Neural progenitor cell (in vitro differentiated cells): ENCODE measurements around the gene CHRDL2. TPM values are rescaled to one million over a fixed set of nuclear protein-coding genes. Genes with fewer than 3 reads are reported as not detected.
A peak's percentile ranks its signal among the peaks of the same experiment; 100 is the strongest.

Experiments used
- DNase-seq: peaks from one replicate; pipeline ENCODE4 v3.0.0-alpha.2; 2016; ENCODE audit warnings: low spot score
- H2AFZ ChIP-seq: fragments of 200-600 bp; sonication (generic); replicated peaks from 2 replicates; pipeline ENCODE4 v1.6.1; 2016; ENCODE audit warnings: antibody characterized with exemption
- H3F3A ChIP-seq: fragments of 200-600 bp; sonication (generic); 2 replicates; pipeline ENCODE4 v1.6.1; 2016; ENCODE audit warnings: antibody characterized with exemption, low read depth
- H3K27ac ChIP-seq: fragments of 200-600 bp; sonication (generic); 2 replicates; pipeline ENCODE4 v1.5.1; 2016; ENCODE audit warnings: mild to moderate bottlenecking
- H3K27me3 ChIP-seq: fragments of 200-600 bp; sonication (generic); 2 replicates; pipeline ENCODE4 v1.6.1; 2016; ENCODE audit warnings: mild to moderate bottlenecking, moderate library complexity
- H3K36me3 ChIP-seq: fragments of 200-600 bp; sonication (generic); 2 replicates; pipeline ENCODE4 v1.5.1; 2016
- H3K4me1 ChIP-seq: fragments of 200-600 bp; sonication (generic); 2 replicates; pipeline ENCODE4 v1.6.1; 2016; ENCODE audit warnings: mixed run types
- H3K4me2 ChIP-seq: fragments of 200-600 bp; sonication (generic); 2 replicates; pipeline ENCODE4 v1.6.1; 2016
- H3K4me3 ChIP-seq: fragments of 200-600 bp; sonication (generic); 2 replicates; pipeline ENCODE4 v1.5.1; 2016
- H3K79me2 ChIP-seq: fragments of 200-600 bp; sonication (generic); 2 replicates; pipeline ENCODE4 v1.6.1; 2016; ENCODE audit warnings: low read depth
- H3K9ac ChIP-seq: fragments of 200-600 bp; sonication (generic); 2 replicates; pipeline ENCODE4 v1.6.1; 2016
- H3K9me3 ChIP-seq: fragments of 200-600 bp; sonication (generic); 2 replicates; pipeline ENCODE4 v1.5.1; 2016; ENCODE audit warnings: low read depth
- H4K20me1 ChIP-seq: fragments of 200-600 bp; sonication (generic); 2 replicates; pipeline ENCODE4 v1.6.1; 2016; ENCODE audit warnings: low read depth
- H3K27ac Mint-ChIP-seq: 3 replicates; pipeline ENCODE4 v1.8.0; 2021; ENCODE audit warnings: mixed read lengths
- H3K27me3 Mint-ChIP-seq: 2 replicates; pipeline ENCODE4 v1.8.0; 2022; ENCODE audit warnings: low read depth, mild to moderate bottlenecking, inconsistent platforms, moderate library complexity, mixed read lengths; ENCODE audit not compliant: insufficient read depth
- H3K36me3 Mint-ChIP-seq: 3 replicates; pipeline ENCODE4 v1.8.0; 2021; ENCODE audit warnings: mixed read lengths
- H3K4me1 Mint-ChIP-seq: 3 replicates; pipeline ENCODE4 v1.8.0; 2021; ENCODE audit warnings: mixed read lengths
- H3K4me3 Mint-ChIP-seq: 3 replicates; pipeline ENCODE4 v1.8.0; 2021; ENCODE audit warnings: mild to moderate bottlenecking, moderate library complexity, mixed read lengths
- H3K9me3 Mint-ChIP-seq: 3 replicates; pipeline ENCODE4 v1.8.0; 2020; ENCODE audit warnings: mixed read lengths
- CTCF ChIP-seq: fragments of 200-600 bp; sonication (generic); IDR thresholded peaks from 2 replicates; pipeline ENCODE4 v1.5.1; 2017; ENCODE audit warnings: antibody characterized with exemption, mild to moderate bottlenecking
- EZH2 ChIP-seq: fragments of 200-600 bp; sonication (generic); IDR thresholded peaks from 2 replicates; pipeline ENCODE4 v1.6.1; 2017; ENCODE audit warnings: antibody characterized with exemption, mild to moderate bottlenecking, moderate library complexity
- EZH2phosphoT487 ChIP-seq: fragments of 200-600 bp; sonication (generic); IDR thresholded peaks from 2 replicates; pipeline ENCODE4 v1.6.1; 2017; ENCODE audit warnings: antibody characterized with exemption
- total RNA-seq: library from RNA; depleted of rRNA; stranded (reverse); fragments of >200 nt; gene quantifications from 2 replicates; pipeline ENCODE4 v1.2.3, GENCODE V29; 2015; ENCODE audit warnings: low replicate concordance

CHRDL2 gene
- total RNA-seq, 1 donor from 2014 or later, result not detected

GRCh38 chr11:74713686-74714085 lies 17.5 kb downstream of the CHRDL2 start:
- Mint-ChIP-seq H3K9me3 (no peaks in the 10 kb centered on the region), H3K36me3 (no peaks in the 10 kb centered on the region), H3K27ac (peak overlapping the region; percentile 42), H3K4me1 (peaks cover 30% of the 10 kb centered on the region), H3K4me3 (no peak overlapping the region), H3K27me3 (peaks cover 12% of the 10 kb centered on the region)
- no peak overlapping the region for H2AFZ ChIP-seq
- H3K79me2 ChIP-seq, result no peaks in the 10 kb centered on the region
- H3K27me3 ChIP-seq, result no peaks in the 10 kb centered on the region
- TF ChIP-seq EZH2phosphoT487 (no peak), CTCF (no peak), EZH2 (no peak)
- no peak overlapping the region for H3K4me2 ChIP-seq
- H3K4me3 ChIP-seq, result no peak overlapping the region
- no peak for DNase-seq
- no peak overlapping the region for H3K9ac ChIP-seq
- no peak overlapping the region for H3K27ac ChIP-seq
- H4K20me1 ChIP-seq, result no peaks in the 10 kb centered on the region
- H3F3A ChIP-seq, result no peaks in the 10 kb centered on the region
- no peaks in the 10 kb centered on the region for H3K9me3 ChIP-seq
- H3K4me1 ChIP-seq, result peaks cover 25% of the 10 kb centered on the region
- no peaks in the 10 kb centered on the region for H3K36me3 ChIP-seq

GRCh38 chr11:74710281-74710938 lies 20.8 kb downstream of the CHRDL2 start:
- DNase-seq, result peak; percentile 20
- Histone ChIP-seq H3K9me3 (no peaks in the 10 kb centered on the region), H3K27ac (no peak overlapping the region), H3K9ac (no peak overlapping the region), H3K79me2 (no peaks in the 10 kb centered on the region), H3F3A (no peaks in the 10 kb centered on the region), H3K4me1 (peaks cover 8% of the 10 kb centered on the region), H2AFZ (peak overlapping the region; percentile 38), H3K27me3 (no peaks in the 10 kb centered on the region), H4K20me1 (no peaks in the 10 kb centered on the region), H3K36me3 (no peaks in the 10 kb centered on the region), H3K4me3 (no peak overlapping the region), H3K4me2 (no peak overlapping the region)
- Mint-ChIP-seq H3K27me3 (peaks cover 12% of the 10 kb centered on the region), H3K27ac (peak overlapping the region; percentile 83), H3K4me1 (peaks cover 25% of the 10 kb centered on the region), H3K9me3 (no peaks in the 10 kb centered on the region), H3K36me3 (no peaks in the 10 kb centered on the region), H3K4me3 (no peak overlapping the region)
- TF ChIP-seq CTCF (no peak), EZH2phosphoT487 (no peak), EZH2 (no peak)

- no peaks in the 10 kb centered on the region for H3K9me3 Mint-ChIP-seq
- Histone ChIP-seq H3K4me2 (no peak overlapping the region), H3F3A (no peaks in the 10 kb centered on the region), H3K9me3 (no peaks in the 10 kb centered on the region), H3K79me2 (no peaks in the 10 kb centered on the region), H3K4me3 (no peak overlapping the region), H3K9ac (no peak overlapping the region), H4K20me1 (no peaks in the 10 kb centered on the region), H2AFZ (no peak overlapping the region), H3K27ac (no peak overlapping the region), H3K36me3 (no peaks in the 10 kb centered on the region), H3K27me3 (no peaks in the 10 kb centered on the region), H3K4me1 (peaks cover 8% of the 10 kb centered on the region)
- no peak overlapping the region for H3K27ac Mint-ChIP-seq
- H3K4me1 Mint-ChIP-seq, result peaks cover 25% of the 10 kb centered on the region
- no peak for DNase-seq
- H3K4me3 Mint-ChIP-seq, result no peak overlapping the region
- H3K27me3 Mint-ChIP-seq, result peaks cover 9% of the 10 kb centered on the region
- TF ChIP-seq EZH2phosphoT487 (no peak), EZH2 (no peak), CTCF (no peak)
- H3K36me3 Mint-ChIP-seq, result no peaks in the 10 kb centered on the region
These were observed 22.1 kb downstream of the CHRDL2 start for GRCh38 chr11:74709175-74709574.
